GM23338 (cell line): ENCODE data around the gene SLC29A1. TPM values are rescaled to one million over a fixed set of nuclear protein-coding genes. Genes with fewer than 3 reads are reported as not detected.
A peak's percentile ranks its signal among the peaks of the same experiment; 100 is the strongest.

Experiments used
- ATAC-seq: fragments of 200-7000 bp; cut with Tn5 transposase; 3 replicates; pipeline ENCODE4 v1.9.1; 2020
- DNase-seq: peaks from one replicate; pipeline ENCODE4 v3.0.0-alpha.2; 2015; ENCODE audit warnings: low spot score
- H2AFZ ChIP-seq: fragments of 200-600 bp; sonication (generic); 2 replicates; pipeline ENCODE4 v1.8.0; 2016; ENCODE audit warnings: antibody characterized with exemption, mild to moderate bottlenecking, moderate library complexity
- H3F3A ChIP-seq: fragments of 200-600 bp; sonication (generic); replicated peaks from 2 replicates; pipeline ENCODE4 v1.8.0; 2017; ENCODE audit warnings: antibody characterized with exemption, mixed run types, low read depth
- H3K27ac ChIP-seq: fragments of 200-600 bp; sonication (generic); 2 replicates; pipeline ENCODE4 v1.6.1; 2016; ENCODE audit warnings: low read depth
- H3K27me3 ChIP-seq: fragments of 200-600 bp; sonication (generic); 2 replicates; pipeline ENCODE4 v1.8.0; 2016; ENCODE audit warnings: mild to moderate bottlenecking, mixed run types, moderate library complexity; ENCODE audit not compliant: insufficient read depth
- H3K36me3 ChIP-seq: fragments of 200-600 bp; sonication (generic); 2 replicates; pipeline ENCODE4 v1.8.0; 2016; ENCODE audit warnings: mild to moderate bottlenecking; ENCODE audit not compliant: insufficient read depth
- H3K4me1 ChIP-seq: fragments of 200-600 bp; sonication (generic); 2 replicates; pipeline ENCODE4 v1.8.0; 2016; ENCODE audit warnings: mild to moderate bottlenecking, moderate library complexity; ENCODE audit not compliant: insufficient read depth
- H3K4me2 ChIP-seq: fragments of 200-600 bp; sonication (generic); 2 replicates; pipeline ENCODE4 v1.7.1; 2017; ENCODE audit warnings: mixed run types
- H3K4me3 ChIP-seq: fragments of 200-600 bp; sonication (generic); 2 replicates; pipeline ENCODE4 v1.6.1; 2016; ENCODE audit warnings: mixed run types
- H3K79me2 ChIP-seq: fragments of 200-600 bp; sonication (generic); replicated peaks from 2 replicates; pipeline ENCODE4 v1.8.0; 2017; ENCODE audit warnings: mild to moderate bottlenecking; ENCODE audit not compliant: insufficient read depth
- H3K9me2 ChIP-seq: fragments of 200-600 bp; sonication (generic); 2 replicates; pipeline ENCODE4 v1.8.0; 2017; ENCODE audit not compliant: insufficient read depth
- H4K20me1 ChIP-seq: fragments of 200-600 bp; sonication (generic); replicated peaks from 2 replicates; pipeline ENCODE4 v1.8.0; 2017; ENCODE audit warnings: mild to moderate bottlenecking; ENCODE audit not compliant: insufficient read depth
- H3K27ac Mint-ChIP-seq: 2 replicates; pipeline ENCODE4 v1.8.0; 2020; ENCODE audit warnings: inconsistent platforms, mild to moderate bottlenecking, moderate library complexity, mixed read lengths
- H3K27me3 Mint-ChIP-seq: 3 replicates; pipeline ENCODE4 v1.8.0; 2022; ENCODE audit warnings: low read depth, mild to moderate bottlenecking, moderate library complexity, mixed read lengths, inconsistent platforms; ENCODE audit not compliant: insufficient read depth, poor library complexity
- H3K36me3 Mint-ChIP-seq: 3 replicates; pipeline ENCODE4 v1.8.0; 2021; ENCODE audit warnings: low read depth, mild to moderate bottlenecking, inconsistent platforms, moderate library complexity, mixed read lengths
- H3K4me1 Mint-ChIP-seq: 3 replicates; pipeline ENCODE4 v1.8.0; 2020; ENCODE audit warnings: mild to moderate bottlenecking, inconsistent platforms, mixed read lengths
- H3K4me3 Mint-ChIP-seq: 3 replicates; pipeline ENCODE4 v1.8.0; 2021; ENCODE audit warnings: moderate library complexity, mild to moderate bottlenecking, inconsistent platforms, mixed read lengths
- H3K9me3 Mint-ChIP-seq: 3 replicates; pipeline ENCODE4 v1.8.0; 2020; ENCODE audit warnings: moderate library complexity, mild to moderate bottlenecking, inconsistent platforms, mixed read lengths
- EZH2phosphoT487 ChIP-seq: fragments of 200-600 bp; sonication (generic); IDR thresholded peaks from one replicate; pipeline ENCODE4 v1.8.1; 2018; ENCODE audit warnings: antibody characterized with exemption; ENCODE audit not compliant: unreplicated experiment
- POLR2AphosphoS5 ChIP-seq: IDR thresholded peaks from 2 replicates; pipeline ENCODE4 v1.6.1; 2016; ENCODE audit warnings: antibody characterized with exemption, low read depth
- STAT1 ChIP-seq: IDR thresholded peaks from one replicate; pipeline ENCODE4 v1.6.1; 2016; ENCODE audit warnings: antibody characterized with exemption; ENCODE audit not compliant: unreplicated experiment
- polyA plus RNA-seq: library from polyadenylated mRNA; unstranded; fragments of >200 nt; fragmentation: Nextera tagmentation; extraction: Ambion mirVana; gene quantifications from 2 replicates; pipeline ENCODE4 v1.2.1, GENCODE V29; 2016
- total RNA-seq: library from RNA; depleted of rRNA; stranded (reverse); fragments of >200 nt; shearing (Covaris generic); gene quantifications from 2 replicates; pipeline ENCODE4 v1.2.3, GENCODE V29; 2014
- TF ChIP-seq, protein P1 (sequence below): fragments of 250-450 bp; sonication (Bioruptor Pico); IDR thresholded peaks from 2 replicates; pipeline ENCODE4 v1.5.0; 2020; ENCODE audit warnings: mild to moderate bottlenecking, moderate library complexity

SLC29A1 gene
- total and polyA plus RNA-seq, 2 experiments from 2014 or later: 73.1 to 169 TPM

DNA sequence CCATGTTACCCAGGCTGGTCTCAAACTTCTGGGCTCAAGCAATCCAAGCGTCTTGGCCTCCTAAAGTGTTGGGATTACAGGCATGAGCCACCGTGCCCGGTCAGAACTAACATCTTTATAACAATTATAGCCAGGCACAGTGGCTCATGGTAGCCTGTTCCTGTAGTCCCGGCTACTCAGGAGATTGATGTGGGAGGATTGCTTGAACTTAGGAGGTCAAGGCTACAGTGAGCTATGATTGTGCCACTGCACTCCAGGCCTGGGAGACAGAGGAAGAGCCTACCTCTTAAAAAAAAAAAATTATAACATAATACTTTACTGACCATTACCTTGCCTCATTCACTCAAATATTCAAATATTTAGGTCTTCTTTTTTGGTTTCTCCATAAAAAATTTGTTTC is 23.5 kb upstream of the SLC29A1 start (continued):
- TF ChIP-seq, protein P1, sequence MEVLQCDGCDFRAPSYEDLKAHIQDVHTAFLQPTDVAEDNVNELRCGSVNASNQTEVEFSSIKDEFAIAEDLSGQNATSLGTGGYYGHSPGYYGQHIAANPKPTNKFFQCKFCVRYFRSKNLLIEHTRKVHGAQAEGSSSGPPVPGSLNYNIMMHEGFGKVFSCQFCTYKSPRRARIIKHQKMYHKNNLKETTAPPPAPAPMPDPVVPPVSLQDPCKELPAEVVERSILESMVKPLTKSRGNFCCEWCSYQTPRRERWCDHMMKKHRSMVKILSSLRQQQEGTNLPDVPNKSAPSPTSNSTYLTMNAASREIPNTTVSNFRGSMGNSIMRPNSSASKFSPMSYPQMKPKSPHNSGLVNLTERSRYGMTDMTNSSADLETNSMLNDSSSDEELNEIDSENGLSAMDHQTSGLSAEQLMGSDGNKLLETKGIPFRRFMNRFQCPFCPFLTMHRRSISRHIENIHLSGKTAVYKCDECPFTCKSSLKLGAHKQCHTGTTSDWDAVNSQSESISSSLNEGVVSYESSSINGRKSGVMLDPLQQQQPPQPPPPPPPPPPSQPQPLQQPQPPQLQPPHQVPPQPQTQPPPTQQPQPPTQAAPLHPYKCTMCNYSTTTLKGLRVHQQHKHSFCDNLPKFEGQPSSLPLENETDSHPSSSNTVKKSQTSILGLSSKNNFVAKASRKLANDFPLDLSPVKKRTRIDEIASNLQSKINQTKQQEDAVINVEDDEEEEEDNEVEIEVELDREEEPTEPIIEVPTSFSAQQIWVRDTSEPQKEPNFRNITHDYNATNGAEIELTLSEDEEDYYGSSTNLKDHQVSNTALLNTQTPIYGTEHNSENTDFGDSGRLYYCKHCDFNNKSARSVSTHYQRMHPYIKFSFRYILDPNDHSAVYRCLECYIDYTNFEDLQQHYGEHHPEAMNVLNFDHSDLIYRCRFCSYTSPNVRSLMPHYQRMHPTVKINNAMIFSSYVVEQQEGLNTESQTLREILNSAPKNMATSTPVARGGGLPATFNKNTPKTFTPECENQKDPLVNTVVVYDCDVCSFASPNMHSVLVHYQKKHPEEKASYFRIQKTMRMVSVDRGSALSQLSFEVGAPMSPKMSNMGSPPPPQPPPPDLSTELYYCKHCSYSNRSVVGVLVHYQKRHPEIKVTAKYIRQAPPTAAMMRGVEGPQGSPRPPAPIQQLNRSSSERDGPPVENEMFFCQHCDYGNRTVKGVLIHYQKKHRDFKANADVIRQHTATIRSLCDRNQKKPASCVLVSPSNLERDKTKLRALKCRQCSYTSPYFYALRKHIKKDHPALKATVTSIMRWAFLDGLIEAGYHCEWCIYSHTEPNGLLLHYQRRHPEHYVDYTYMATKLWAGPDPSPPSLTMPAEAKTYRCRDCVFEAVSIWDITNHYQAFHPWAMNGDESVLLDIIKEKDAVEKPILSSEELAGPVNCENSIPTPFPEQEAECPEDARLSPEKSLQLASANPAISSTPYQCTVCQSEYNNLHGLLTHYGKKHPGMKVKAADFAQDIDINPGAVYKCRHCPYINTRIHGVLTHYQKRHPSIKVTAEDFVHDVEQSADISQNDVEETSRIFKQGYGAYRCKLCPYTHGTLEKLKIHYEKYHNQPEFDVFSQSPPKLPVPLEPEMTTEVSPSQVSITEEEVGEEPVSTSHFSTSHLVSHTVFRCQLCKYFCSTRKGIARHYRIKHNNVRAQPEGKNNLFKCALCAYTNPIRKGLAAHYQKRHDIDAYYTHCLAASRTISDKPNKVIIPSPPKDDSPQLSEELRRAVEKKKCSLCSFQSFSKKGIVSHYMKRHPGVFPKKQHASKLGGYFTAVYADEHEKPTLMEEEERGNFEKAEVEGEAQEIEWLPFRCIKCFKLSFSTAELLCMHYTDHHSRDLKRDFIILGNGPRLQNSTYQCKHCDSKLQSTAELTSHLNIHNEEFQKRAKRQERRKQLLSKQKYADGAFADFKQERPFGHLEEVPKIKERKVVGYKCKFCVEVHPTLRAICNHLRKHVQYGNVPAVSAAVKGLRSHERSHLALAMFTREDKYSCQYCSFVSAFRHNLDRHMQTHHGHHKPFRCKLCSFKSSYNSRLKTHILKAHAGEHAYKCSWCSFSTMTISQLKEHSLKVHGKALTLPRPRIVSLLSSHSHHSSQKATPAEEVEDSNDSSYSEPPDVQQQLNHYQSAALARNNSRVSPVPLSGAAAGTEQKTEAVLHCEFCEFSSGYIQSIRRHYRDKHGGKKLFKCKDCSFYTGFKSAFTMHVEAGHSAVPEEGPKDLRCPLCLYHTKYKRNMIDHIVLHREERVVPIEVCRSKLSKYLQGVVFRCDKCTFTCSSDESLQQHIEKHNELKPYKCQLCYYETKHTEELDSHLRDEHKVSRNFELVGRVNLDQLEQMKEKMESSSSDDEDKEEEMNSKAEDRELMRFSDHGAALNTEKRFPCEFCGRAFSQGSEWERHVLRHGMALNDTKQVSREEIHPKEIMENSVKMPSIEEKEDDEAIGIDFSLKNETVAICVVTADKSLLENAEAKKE (CRISPR knock-in tag): no peak

GRCh38 chr6:44201200-44201599 is 22.2 kb upstream of the SLC29A1 start:
- H2AFZ ChIP-seq: peak overlapping the region; percentile 66; the same call in 1 of the 2 replicates
- Mint-ChIP-seq H3K4me1 (peaks cover 44% of the 10 kb centered on the region), H3K36me3 (no peaks in the 10 kb centered on the region), H3K27me3 (peaks cover 8% of the 10 kb centered on the region), H3K9me3 (no peaks in the 10 kb centered on the region), H3K4me3 (no peak overlapping the region; the same call in 2 of the 3 replicates), H3K27ac (peak overlapping the region; percentile 94; the same call in 1 of the 2 replicates)
- no peak overlapping the region for H3K4me3 ChIP-seq
- TF ChIP-seq POLR2AphosphoS5 (no peak), STAT1 (no peak), EZH2phosphoT487 (no peak)
- no peak; the same call in 2 of the 3 replicates for ATAC-seq
- no peak overlapping the region for H3K4me2 ChIP-seq
- H3K79me2 ChIP-seq: no peaks in the 10 kb centered on the region
- 0 out of 2 replicates have a peak, but pooled peaks cover 3% of the 10 kb centered on the region for H3F3A ChIP-seq
- H4K20me1 ChIP-seq: no peaks in the 10 kb centered on the region
- no peak overlapping the region for H3K27ac ChIP-seq
- no peaks in the 10 kb centered on the region for H3K9me2 ChIP-seq
- no peaks in the 10 kb centered on the region for H3K27me3 ChIP-seq
- no peaks in the 10 kb centered on the region for H3K36me3 ChIP-seq
- H3K4me1 ChIP-seq: peaks cover 48% of the 10 kb centered on the region
- no peak for DNase-seq
